ENCODE data around the gene F9.

Gene F9

DNA sequence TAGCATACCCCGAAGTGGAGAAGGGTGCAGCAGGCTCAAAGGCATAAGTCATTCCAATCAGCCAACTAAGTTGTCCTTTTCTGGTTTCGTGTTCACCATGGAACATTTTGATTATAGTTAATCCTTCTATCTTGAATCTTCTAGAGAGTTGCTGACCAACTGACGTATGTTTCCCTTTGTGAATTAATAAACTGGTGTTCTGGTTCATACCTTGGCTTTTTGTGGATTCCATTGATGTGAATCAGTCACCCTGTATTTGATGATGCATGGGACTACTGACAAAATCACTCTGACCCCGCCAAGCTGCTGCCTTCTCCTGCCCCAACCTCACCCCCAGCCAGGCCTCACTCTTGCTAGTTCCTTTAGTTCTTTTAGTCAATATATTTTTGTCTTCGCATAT lies 32.7 kb downstream of the F9 start:
- no peaks in the 10 kb centered on the region for H3K9me3 Mint-ChIP-seq
- H3K36me3 Mint-ChIP-seq (ENCODE audit: low read depth): no peaks in the 10 kb centered on the region
- TF ChIP-seq CTCF (IDR thresholded peaks at IDR 0.05; ENCODE audit: unreplicated experiment in 3 of 3): no peak
- no peak overlapping the region for H3K4me3 Mint-ChIP-seq
- H3K27ac Mint-ChIP-seq: no peak overlapping the region
- H3K4me1 Mint-ChIP-seq: no peaks in the 10 kb centered on the region
- no peaks in the 10 kb centered on the region for H3K27me3 Mint-ChIP-seq (ENCODE audit: low read depth)

DNA sequence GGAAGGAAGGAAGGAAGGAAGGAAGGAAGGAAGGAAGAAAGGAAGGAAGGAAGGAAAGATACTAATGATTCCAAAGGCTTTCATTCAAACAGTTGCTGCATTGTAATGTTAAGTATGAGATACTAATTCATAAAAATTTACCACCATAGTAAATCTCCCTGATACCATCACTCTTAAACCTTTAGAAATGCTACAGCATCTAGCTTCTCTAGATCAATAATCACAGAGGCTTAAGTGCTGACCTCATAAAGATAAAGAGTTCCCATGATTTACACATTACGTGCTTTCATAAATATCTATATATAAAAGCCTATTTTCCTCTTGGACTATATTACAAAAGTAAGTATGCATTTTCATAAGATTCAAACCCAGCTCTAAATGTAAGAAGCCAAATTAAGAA lies 36.4 kb downstream of the F9 start:
- no peaks in the 10 kb centered on the region for H3K4me1 Mint-ChIP-seq
- no peaks in the 10 kb centered on the region for H3K36me3 Mint-ChIP-seq (ENCODE audit: low read depth)
- TF ChIP-seq CTCF (IDR thresholded peaks at IDR 0.05; ENCODE audit: unreplicated experiment in 3 of 3): no peak
- H3K4me3 Mint-ChIP-seq: no peak overlapping the region
- H3K27ac Mint-ChIP-seq: no peak overlapping the region
- no peaks in the 10 kb centered on the region for H3K27me3 Mint-ChIP-seq (ENCODE audit: low read depth)
- H3K9me3 Mint-ChIP-seq: no peaks in the 10 kb centered on the region

GRCh38 chrX:139581068-139581467 lies 50.5 kb downstream of the F9 start:
- no peaks in the 10 kb centered on the region for H3K4me1 Mint-ChIP-seq
- no peaks in the 10 kb centered on the region for H3K36me3 Mint-ChIP-seq (ENCODE audit: low read depth)
- H3K27me3 Mint-ChIP-seq (ENCODE audit: low read depth): no peaks in the 10 kb centered on the region
- no peak overlapping the region for H3K27ac Mint-ChIP-seq
- no peaks in the 10 kb centered on the region for H3K9me3 Mint-ChIP-seq
- H3K4me3 Mint-ChIP-seq: no peak overlapping the region
- no peak for TF ChIP-seq CTCF (IDR thresholded peaks at IDR 0.05; ENCODE audit: unreplicated experiment in 3 of 3)

DNA sequence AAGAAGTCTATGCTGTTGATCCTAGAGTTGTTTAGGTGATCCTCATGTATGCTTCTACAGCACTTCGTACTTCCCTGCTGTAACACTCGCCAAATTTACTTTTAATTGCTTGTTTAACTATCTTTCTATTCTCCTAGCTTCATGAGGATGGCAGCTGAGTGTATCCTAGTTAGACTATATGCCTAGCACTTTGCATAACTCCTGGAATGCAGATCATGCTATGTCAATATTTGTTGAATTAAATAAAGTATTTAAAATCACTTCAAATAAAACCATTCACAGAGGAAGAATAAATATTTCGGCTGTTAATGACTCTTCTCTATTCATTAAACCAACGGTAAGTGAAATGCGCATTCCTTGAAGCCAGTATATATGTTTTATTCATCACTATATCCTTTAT lies 55.1 kb downstream of the F9 start:
- no peaks in the 10 kb centered on the region for H3K27me3 Mint-ChIP-seq (ENCODE audit: low read depth)
- no peak overlapping the region for H3K27ac Mint-ChIP-seq
- no peaks in the 10 kb centered on the region for H3K36me3 Mint-ChIP-seq (ENCODE audit: low read depth)
- no peak for TF ChIP-seq CTCF (IDR thresholded peaks at IDR 0.05; ENCODE audit: unreplicated experiment in 3 of 3)
- no peak overlapping the region for H3K4me3 Mint-ChIP-seq
- no peaks in the 10 kb centered on the region for H3K4me1 Mint-ChIP-seq
- no peaks in the 10 kb centered on the region for H3K9me3 Mint-ChIP-seq

DNA sequence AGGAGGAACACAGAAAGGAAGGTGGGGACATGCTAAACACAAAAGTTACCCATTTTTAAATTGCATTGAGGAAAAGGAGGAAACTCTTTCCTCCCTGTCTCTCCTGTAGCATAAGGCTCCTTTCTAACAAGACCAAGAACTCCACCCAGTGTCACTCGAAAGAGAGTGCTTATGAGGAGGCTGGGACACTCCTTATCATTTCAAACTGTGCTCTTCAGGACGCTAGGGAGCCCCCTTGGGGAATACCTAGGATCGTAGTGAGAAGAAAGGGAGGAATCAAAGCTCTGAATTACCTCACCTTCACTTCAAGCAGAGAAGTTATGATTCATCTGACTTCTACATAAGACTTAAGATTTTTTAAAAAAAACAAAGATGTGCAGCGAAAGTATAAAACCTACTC lies 65.5 kb downstream of the F9 start:
- H3K4me1 Mint-ChIP-seq: no peaks in the 10 kb centered on the region
- H3K36me3 Mint-ChIP-seq (ENCODE audit: low read depth): no peaks in the 10 kb centered on the region
- no peak overlapping the region for H3K4me3 Mint-ChIP-seq
- no peak for TF ChIP-seq CTCF (IDR thresholded peaks at IDR 0.05; ENCODE audit: unreplicated experiment in 3 of 3)
- H3K27me3 Mint-ChIP-seq (ENCODE audit: low read depth): no peaks in the 10 kb centered on the region
- no peak overlapping the region for H3K27ac Mint-ChIP-seq
- H3K9me3 Mint-ChIP-seq: peaks cover 9% of the 10 kb centered on the region

- Mint-ChIP-seq H3K9me3 (peaks cover 9% of the 10 kb centered on the region), H3K4me1 (no peaks in the 10 kb centered on the region), H3K27ac (no peak overlapping the region), H3K4me3 (no peak overlapping the region), H3K27me3 (ENCODE audit: low read depth) (no peaks in the 10 kb centered on the region), H3K36me3 (ENCODE audit: low read depth) (no peaks in the 10 kb centered on the region)
- TF ChIP-seq CTCF (IDR thresholded peaks at IDR 0.05; ENCODE audit: unreplicated experiment in 3 of 3): no peak
Measured at GRCh38 chrX:139600105-139600504, 69.6 kb downstream of the F9 start.

All from nephron (organoid).